MM.1S (cell line): ENCODE results near the gene PTGER3.

ENCODE experiments used
- DNase-seq: peaks from one replicate; pipeline ENCODE4 v3.0.0-alpha.2; 2015
- H2AFZ ChIP-seq: fragments of 300-600 bp; sonication (generic); 2 replicates; pipeline ENCODE4 v1.6.0; 2016; ENCODE audit warnings: antibody characterized with exemption, low read length
- H3F3A ChIP-seq: fragments of 300-600 bp; sonication (generic); 2 replicates; pipeline ENCODE4 v1.6.1; 2016; ENCODE audit warnings: mild to moderate bottlenecking, antibody characterized with exemption, low read length, moderate library complexity, mixed read lengths; ENCODE audit not compliant: insufficient read depth
- H3K27ac ChIP-seq: fragments of 300-600 bp; sonication (generic); 2 replicates; pipeline ENCODE4 v1.5.1; 2016; ENCODE audit warnings: mild to moderate bottlenecking, low read length
- H3K27me3 ChIP-seq: fragments of 300-600 bp; sonication (generic); replicated peaks from 2 replicates; pipeline ENCODE4 v1.6.0; 2016; ENCODE audit warnings: low read length; ENCODE audit not compliant: insufficient read depth
- H3K36me3 ChIP-seq: fragments of 300-600 bp; sonication (generic); replicated peaks from 2 replicates; pipeline ENCODE4 v1.6.1; 2016; ENCODE audit warnings: mild to moderate bottlenecking, low read length, mixed read lengths; ENCODE audit not compliant: insufficient read depth
- H3K4me1 ChIP-seq: fragments of 300-600 bp; sonication (generic); 2 replicates; pipeline ENCODE4 v1.6.1; 2016; ENCODE audit warnings: low read length, mixed read lengths
- H3K4me2 ChIP-seq: fragments of 300-600 bp; sonication (generic); 2 replicates; pipeline ENCODE4 v1.6.0; 2016; ENCODE audit warnings: low read depth, low read length
- H3K4me3 ChIP-seq: fragments of 300-600 bp; sonication (generic); 2 replicates; pipeline ENCODE4 v1.5.1; 2016; ENCODE audit warnings: low read length, mixed read lengths
- H3K79me2 ChIP-seq: fragments of 300-600 bp; sonication (generic); 2 replicates; pipeline ENCODE4 v1.6.1; 2016; ENCODE audit warnings: mixed run types, low read length, mixed read lengths
- H3K9ac ChIP-seq: fragments of 300-600 bp; sonication (generic); 2 replicates; pipeline ENCODE4 v1.6.1; 2016; ENCODE audit warnings: low read length, mixed read lengths
- H3K9me2 ChIP-seq: fragments of 300-600 bp; sonication (generic); replicated peaks from 2 replicates; pipeline ENCODE4 v1.6.1; 2016; ENCODE audit warnings: mild to moderate bottlenecking, low read length, mixed read lengths; ENCODE audit not compliant: insufficient read depth
- H3K9me3 ChIP-seq: fragments of 300-600 bp; sonication (generic); replicated peaks from 2 replicates; pipeline ENCODE4 v1.6.1; 2016; ENCODE audit warnings: mild to moderate bottlenecking, low read length, mixed read lengths; ENCODE audit not compliant: insufficient read depth
- H4K20me1 ChIP-seq: fragments of 300-600 bp; sonication (generic); 2 replicates; pipeline ENCODE4 v1.6.1; 2016; ENCODE audit warnings: mild to moderate bottlenecking, low read length, moderate library complexity, mixed read lengths; ENCODE audit not compliant: insufficient read depth
- EZH2 ChIP-seq: fragments of 300-600 bp; sonication (generic); optimal IDR thresholded peaks from 2 replicates; pipeline ENCODE3; 2017; ENCODE audit warnings: low read depth, mild to moderate bottlenecking, antibody characterized with exemption, low read length, mixed read lengths
- EZH2phosphoT487 ChIP-seq: fragments of 300-600 bp; sonication (generic); IDR thresholded peaks from 2 replicates; pipeline ENCODE4 v1.6.1; 2018; ENCODE audit warnings: antibody characterized with exemption, low read length
- TF ChIP-seq, protein P1 (sequence below): fragments of 300-600 bp; sonication (generic); IDR thresholded peaks from 2 replicates; pipeline ENCODE4 v1.5.1; 2016; ENCODE audit warnings: antibody characterized with exemption, low read length, mixed read lengths

PTGER3 gene

DNA sequence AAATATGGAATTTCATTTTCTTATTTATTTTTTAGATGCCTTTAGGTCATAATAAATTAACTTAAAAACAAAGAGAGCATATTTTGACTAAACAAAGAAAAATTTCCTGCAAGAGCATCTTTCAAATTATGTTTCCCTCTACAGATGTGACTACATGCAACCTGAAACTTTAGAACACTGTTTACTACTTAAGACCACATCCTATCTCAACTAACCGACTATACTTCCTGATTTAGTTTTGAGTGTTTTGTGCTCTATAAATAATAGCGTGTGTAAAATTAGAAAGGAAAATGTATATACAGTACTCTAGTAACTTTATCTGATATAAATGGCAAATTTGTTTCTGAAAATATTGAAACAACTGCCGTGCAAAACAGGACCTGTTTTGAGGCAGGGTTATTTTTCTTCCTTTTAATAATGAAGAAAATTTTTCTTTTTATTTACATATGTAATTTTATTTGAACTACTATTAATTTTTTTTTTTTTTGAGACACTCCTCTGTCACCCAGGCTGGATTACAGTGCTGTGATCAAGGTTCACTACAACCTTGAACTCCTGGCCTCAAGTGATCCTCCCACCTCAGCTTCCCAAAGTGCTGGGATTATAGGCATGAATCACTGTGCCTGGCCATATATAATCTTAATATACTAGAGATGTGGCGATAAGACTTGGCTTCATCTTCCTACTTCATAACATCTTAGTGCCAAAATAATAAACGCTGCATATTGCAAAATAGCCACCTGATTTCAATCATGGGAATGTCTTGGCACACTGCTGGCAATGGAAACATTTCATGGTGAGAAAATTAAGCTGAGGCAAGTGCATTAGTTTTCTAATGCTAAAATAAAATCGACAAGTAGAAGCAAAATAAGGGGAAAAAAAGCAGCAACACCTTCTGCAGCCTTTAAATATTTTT is 21.0 kb upstream of the PTGER3 start:
- H2AFZ ChIP-seq: no peak overlapping the region
- H3K9me2 ChIP-seq: no peaks in the 10 kb centered on the region
- H4K20me1 ChIP-seq: no peaks in the 10 kb centered on the region; the same call in 1 of the 2 replicates
- H3K4me1 ChIP-seq: peaks cover 14% of the 10 kb centered on the region
- H3K79me2 ChIP-seq: peaks cover 29% of the 10 kb centered on the region
- TF ChIP-seq, protein P1, sequence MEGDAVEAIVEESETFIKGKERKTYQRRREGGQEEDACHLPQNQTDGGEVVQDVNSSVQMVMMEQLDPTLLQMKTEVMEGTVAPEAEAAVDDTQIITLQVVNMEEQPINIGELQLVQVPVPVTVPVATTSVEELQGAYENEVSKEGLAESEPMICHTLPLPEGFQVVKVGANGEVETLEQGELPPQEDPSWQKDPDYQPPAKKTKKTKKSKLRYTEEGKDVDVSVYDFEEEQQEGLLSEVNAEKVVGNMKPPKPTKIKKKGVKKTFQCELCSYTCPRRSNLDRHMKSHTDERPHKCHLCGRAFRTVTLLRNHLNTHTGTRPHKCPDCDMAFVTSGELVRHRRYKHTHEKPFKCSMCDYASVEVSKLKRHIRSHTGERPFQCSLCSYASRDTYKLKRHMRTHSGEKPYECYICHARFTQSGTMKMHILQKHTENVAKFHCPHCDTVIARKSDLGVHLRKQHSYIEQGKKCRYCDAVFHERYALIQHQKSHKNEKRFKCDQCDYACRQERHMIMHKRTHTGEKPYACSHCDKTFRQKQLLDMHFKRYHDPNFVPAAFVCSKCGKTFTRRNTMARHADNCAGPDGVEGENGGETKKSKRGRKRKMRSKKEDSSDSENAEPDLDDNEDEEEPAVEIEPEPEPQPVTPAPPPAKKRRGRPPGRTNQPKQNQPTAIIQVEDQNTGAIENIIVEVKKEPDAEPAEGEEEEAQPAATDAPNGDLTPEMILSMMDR: no peak
- no peak for TF ChIP-seq EZH2phosphoT487
- no peak for TF ChIP-seq EZH2
- H3F3A ChIP-seq: peaks cover 17% of the 10 kb centered on the region; the same call in 1 of the 2 replicates
- peak overlapping the region; percentile 25; the same call in 1 of the 2 replicates for H3K27ac ChIP-seq
- H3K4me3 ChIP-seq: no peak overlapping the region
- H3K36me3 ChIP-seq: peaks cover 51% of the 10 kb centered on the region
- peak; percentile 65 for DNase-seq
- H3K9me3 ChIP-seq: no peaks in the 10 kb centered on the region
- H3K9ac ChIP-seq: no peak overlapping the region
- no peaks in the 10 kb centered on the region for H3K27me3 ChIP-seq
- peak overlapping the region; percentile 32; the same call in 1 of the 2 replicates for H3K4me2 ChIP-seq

DNA sequence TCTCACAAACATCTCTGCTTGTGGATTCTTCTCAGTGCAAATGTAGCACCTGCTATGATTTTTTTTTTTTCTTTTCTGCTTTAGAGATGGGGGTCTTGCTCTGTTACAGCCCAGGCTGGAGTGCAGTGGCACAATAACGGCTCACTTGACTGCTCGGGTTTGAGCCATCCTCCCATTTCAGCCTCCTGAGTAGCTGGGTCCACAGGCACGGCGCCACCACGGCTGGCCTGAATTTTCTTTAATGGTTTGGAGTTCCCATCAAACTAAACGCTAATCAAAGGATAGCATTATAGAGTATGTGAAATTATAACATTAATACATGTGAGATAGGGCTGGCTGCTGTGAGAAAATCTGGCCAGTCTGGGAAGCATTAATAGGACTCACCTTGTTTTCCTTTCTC is 7.2 kb upstream of the PTGER3 start:
- TF ChIP-seq EZH2phosphoT487: no peak
- TF ChIP-seq, protein P1: no peak
- TF ChIP-seq EZH2: no peak
- no peak overlapping the region for H3K9ac ChIP-seq
- H3K4me2 ChIP-seq: no peak overlapping the region
- no peak overlapping the region for H3K27ac ChIP-seq
- no peaks in the 10 kb centered on the region for H3K79me2 ChIP-seq
- H3K9me2 ChIP-seq: no peaks in the 10 kb centered on the region
- no peaks in the 10 kb centered on the region for H3F3A ChIP-seq
- H3K4me3 ChIP-seq: no peak overlapping the region
- no peaks in the 10 kb centered on the region for H3K9me3 ChIP-seq
- H2AFZ ChIP-seq: no peak overlapping the region
- no peaks in the 10 kb centered on the region for H4K20me1 ChIP-seq
- DNase-seq: no peak
- H3K36me3 ChIP-seq: no peaks in the 10 kb centered on the region
- H3K27me3 ChIP-seq: no peaks in the 10 kb centered on the region
- H3K4me1 ChIP-seq: no peaks in the 10 kb centered on the region

DNA sequence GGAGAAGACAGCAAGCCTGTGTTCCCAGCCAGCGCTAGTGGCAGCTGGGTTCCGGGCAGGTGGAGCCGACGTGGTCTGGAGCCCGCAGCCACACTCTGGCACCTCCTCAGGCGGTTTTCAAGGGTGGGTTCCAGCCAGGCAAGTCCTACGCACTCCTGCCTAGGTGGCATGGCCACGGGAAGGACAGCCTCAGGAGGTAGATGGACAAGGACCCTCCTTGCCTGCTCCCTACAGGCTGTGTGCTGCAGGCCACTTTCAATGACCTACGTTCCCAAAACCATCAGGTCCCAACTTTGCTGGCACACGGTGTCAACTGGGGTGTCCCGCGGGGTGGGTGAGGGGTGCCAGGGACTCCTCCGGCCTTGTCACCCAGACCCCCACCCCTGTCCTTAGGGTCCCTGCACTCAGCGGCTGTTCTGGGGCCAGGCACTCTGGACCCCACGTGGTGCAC is 6.7 kb upstream of the PTGER3 start:
- TF ChIP-seq EZH2phosphoT487 (no peak), EZH2 (no peak)
- TF ChIP-seq, protein P1: no peak
- DNase-seq: no peak
- H3K4me3 ChIP-seq: no peak overlapping the region
- no peak overlapping the region for H3K4me2 ChIP-seq
- H3F3A ChIP-seq: no peaks in the 10 kb centered on the region
- no peaks in the 10 kb centered on the region for H3K9me3 ChIP-seq
- no peaks in the 10 kb centered on the region for H3K27me3 ChIP-seq
- no peaks in the 10 kb centered on the region for H3K79me2 ChIP-seq
- H3K9ac ChIP-seq: no peak overlapping the region
- no peaks in the 10 kb centered on the region for H3K4me1 ChIP-seq
- no peak overlapping the region for H2AFZ ChIP-seq
- no peaks in the 10 kb centered on the region for H3K36me3 ChIP-seq
- H3K27ac ChIP-seq: no peak overlapping the region
- no peaks in the 10 kb centered on the region for H4K20me1 ChIP-seq
- H3K9me2 ChIP-seq: no peaks in the 10 kb centered on the region
